Spleen (tissue), 7 donors: Measurements from ENCODE around the gene ANKRD27.
"Not testable (repeated sequence)": the region's sequence is repeated elsewhere in the genome, so short reads cannot be mapped to it uniquely, and the experiment has no call there.

Experiments
- POLR2A ChIP-seq, 3 donors: fragments of 450-650 bp; IDR thresholded peaks; one replicate each; pipeline ENCODE4 v1.5.1; 2017; ENCODE audit warnings: antibody characterized with exemption in 3 of 3, mild to moderate bottlenecking in 1 of 3
- POLR2AphosphoS5 ChIP-seq, 3 donors: sonication (generic); formaldehyde crosslinking; IDR thresholded peaks; one replicate each; pipeline ENCODE4 v1.5.1; 2017; ENCODE audit warnings: antibody characterized with exemption in 3 of 3
- TF ChIP-seq, protein P1 (sequence below), 11 experiments: fragments of 200-600 bp in 7 of 11; fragments of 450-650 bp in 4 of 11; sonication (generic) in 4 of 11; IDR thresholded peaks in 8 of 11; conservative IDR thresholded peaks in 3 of 11; 1 replicate in 7 of 11; 2 replicates in 4 of 11; pipeline versions ENCODE4 v1.4.0 to v1.8.0; 2016 to 2021; ENCODE audit warnings: antibody characterized with exemption in 11 of 11, inconsistent platforms in 4 of 11, mild to moderate bottlenecking in 1 of 11
- donor health status: DM: no; HTN: no; CAD: no; lungs with moderate emphysema.
- donor health status: DM: no; HTN: no; CAD: no.
- donor health status: DM: no; HTN: no; CAD: no.

DNA sequence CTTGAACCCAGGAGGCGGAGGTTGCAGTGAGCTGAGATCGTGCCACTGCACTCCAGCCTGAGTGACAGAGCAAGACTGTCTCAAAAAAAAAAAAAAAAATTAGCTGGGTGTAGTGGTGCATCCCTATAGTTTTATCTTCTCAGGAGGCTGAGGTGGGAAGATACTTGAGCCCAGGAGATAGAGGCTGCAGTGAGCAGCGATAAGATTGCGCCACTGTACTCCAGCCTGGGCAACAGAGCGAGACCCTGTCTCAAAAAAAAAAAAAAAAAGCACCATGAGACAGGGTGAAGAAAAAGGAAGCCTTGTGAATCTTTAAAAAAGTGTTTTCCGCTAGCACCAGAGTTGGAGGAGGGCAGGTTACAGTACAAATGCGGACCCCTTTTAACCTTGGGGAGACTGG, 41.2 kb upstream of the ANKRD27 start:
- TF ChIP-seq, protein P1, sequence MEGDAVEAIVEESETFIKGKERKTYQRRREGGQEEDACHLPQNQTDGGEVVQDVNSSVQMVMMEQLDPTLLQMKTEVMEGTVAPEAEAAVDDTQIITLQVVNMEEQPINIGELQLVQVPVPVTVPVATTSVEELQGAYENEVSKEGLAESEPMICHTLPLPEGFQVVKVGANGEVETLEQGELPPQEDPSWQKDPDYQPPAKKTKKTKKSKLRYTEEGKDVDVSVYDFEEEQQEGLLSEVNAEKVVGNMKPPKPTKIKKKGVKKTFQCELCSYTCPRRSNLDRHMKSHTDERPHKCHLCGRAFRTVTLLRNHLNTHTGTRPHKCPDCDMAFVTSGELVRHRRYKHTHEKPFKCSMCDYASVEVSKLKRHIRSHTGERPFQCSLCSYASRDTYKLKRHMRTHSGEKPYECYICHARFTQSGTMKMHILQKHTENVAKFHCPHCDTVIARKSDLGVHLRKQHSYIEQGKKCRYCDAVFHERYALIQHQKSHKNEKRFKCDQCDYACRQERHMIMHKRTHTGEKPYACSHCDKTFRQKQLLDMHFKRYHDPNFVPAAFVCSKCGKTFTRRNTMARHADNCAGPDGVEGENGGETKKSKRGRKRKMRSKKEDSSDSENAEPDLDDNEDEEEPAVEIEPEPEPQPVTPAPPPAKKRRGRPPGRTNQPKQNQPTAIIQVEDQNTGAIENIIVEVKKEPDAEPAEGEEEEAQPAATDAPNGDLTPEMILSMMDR (IDR thresholded peaks at IDR 0.05 in 8 of 11, conservative IDR thresholded peaks at IDR 0.05 in 3 of 11), result not testable (repeated sequence)
- TF ChIP-seq POLR2A, POLR2AphosphoS5 (IDR thresholded peaks at IDR 0.05): not testable (repeated sequence)
